RPMI8226 (cell line): ENCODE measurements around the gene OAS2.

Experiments
- DNase-seq: peaks from one replicate; pipeline ENCODE4 v3.0.0-alpha.2; 2015

OAS2 gene

DNA sequence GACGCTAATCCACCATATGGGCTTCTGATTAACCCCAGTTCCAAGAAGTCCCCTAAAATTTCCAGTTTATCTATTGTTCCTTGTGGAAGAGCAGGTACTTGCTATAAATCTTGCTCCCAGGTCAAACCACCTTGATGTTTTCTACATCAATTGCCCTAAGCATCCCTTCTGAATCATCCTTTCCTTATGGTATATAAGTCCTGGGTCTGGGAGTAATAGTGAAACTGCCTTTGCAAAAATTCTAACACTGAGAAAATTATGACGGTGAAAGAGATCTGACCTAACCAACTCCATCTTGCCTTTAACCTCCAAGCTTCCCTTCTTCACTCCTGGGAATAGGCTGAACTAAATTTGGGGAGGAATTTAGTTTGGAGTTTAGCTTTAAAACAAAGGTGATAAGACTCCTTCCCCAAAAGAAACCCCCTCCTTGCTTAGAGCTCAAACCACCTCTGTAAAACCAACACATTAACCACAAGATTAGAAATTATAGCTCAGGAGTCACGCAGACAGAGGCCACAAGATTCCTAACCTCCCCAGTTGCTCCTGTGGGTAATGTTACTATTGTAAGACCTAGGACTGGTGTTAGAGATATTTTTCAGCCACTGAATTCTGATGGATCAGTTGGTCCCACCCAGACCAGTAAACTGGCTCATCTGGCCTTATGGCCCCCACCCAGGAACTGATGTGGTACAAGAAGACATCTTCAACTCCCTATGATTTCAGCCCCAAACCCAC is 44.4 kb downstream of the OAS2 start:
- no peak for DNase-seq

DNA sequence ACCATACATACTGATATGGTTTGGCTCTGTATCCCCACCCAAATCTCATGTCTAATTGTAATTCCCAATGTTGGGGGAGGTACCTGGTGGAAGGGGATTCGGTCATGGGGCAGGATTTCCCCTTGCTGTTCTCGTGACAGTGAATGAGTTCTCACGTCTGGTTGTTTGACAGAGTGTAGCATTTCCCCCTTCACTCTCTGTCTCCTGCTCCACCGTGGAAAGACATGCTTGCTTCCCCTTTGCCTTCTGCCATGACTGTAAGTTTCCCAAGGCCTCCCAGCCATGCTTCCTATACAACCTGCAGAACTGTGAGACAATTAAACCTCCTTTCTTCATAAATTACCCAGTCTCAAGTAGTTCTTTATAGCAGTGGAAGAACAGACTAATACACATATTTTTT is 49.4 kb downstream of the OAS2 start:
- DNase-seq = no peak

DNA sequence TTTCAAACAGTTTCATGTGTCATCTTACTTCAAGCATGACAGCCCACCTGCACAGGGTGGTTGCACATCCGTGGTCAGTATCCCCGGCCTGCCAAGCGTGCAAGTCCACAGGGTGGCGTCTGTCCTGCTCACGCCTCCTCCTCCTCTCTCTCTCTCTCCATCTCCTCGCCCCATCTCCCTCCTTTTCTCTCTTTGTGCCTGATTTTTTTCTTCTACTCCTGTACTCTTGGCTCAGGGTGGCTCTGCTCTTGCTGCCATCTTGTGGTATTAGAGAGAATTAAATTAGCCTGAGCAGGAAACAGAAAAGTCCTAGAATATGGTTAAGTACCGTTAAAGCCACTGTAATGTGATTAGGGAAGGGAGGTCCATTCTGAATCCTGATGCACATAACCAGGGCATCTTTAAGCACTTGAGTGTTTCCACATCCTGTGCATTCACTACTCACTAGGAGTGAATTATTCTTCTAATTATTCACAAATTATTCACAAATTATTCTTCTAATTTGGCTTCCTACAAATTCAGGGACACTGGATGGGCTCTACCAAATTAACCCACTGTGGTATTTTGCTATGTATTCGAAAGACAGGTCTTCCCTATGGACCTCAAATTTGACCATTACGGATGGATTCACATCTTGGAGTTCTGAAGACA is 52.7 kb downstream of the OAS2 start:
- DNase-seq = peak; percentile 54

DNA sequence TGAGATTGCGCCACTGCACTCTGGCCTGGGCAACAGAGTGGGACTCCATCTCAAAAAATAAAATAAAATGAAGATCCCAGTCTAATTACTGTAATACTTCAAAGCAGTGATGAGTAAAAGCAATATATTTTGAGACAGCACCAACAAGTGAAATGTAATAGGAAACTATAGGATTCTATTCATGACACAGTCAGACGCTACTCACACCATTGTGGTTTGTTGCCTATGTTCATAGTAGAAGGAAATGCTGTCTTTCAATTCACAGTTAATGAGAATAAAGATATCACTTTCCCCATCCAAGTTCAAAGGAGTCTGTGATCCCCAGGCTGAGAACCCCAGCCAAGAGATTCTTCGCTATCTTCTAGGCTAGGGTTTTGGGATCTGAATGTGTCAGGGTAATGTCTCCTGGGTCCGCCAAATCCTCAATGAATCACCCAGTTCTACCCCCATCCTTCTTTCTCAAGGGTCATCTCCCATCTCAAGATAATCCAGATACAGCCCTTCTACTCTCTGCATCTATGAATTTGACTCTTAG is 61.7 kb downstream of the OAS2 start:
- no peak for DNase-seq

DNA sequence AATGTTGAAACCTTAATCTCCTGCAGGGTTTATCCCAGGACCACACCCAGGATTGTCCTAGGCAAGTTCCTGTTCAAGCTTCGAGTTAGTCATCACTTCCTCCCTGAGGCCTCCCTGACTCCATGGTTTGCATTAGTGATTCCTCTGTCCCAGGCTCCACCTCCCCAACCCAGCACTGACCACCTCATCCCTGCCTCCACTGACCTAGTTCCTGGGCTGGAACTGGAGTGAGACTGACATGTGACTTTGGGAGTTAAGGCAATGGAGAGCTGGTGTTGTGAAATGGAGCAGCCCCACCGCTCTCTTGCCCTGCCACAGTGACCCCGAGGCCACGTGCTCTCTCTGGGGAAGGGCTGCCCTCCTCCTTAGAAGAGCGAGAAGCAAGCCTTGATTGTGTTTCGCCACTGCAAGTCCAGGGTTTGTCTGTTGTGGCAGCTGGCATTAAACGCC is 62.4 kb downstream of the OAS2 start:
- DNase-seq = no peak

DNA sequence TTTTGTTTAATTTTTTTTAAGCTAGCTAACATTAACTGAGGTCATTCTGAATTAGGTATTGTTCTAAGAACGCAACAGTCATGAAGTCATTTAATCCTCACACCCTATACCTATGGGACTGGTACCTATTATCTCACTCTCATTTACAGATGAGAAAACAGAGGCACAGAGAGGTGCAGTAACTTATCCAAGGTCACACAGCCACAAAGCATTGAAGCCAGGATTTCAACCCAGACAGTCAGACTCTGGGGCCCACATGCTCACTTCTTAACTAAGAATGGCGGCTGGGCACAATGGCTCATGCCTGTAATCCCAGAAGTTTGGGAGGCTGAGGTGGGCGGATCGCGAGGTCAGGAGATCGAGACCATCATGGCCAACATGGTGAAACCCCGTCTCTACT is 63.2 kb downstream of the OAS2 start:
- DNase-seq = no peak

DNA sequence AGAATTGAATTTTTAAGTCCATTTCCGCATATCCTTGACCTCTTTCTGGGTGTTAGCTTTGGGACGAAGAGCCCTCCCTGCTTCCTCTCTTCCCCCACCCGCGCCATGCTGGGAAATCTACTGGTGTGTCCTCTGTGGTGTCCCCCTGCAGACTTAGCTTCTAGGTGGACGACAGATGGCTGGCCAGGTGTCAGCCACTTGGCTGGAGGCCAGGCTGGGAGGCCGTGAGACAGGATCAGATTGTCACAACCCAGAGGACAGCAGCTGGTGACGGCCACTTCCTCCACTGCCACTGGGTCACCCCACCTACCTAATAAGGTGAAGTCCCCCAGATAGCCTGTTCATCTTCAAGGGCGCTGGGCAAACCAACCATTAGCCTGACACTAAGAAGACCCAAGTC is 64.9 kb downstream of the OAS2 start:
- DNase-seq = no peak

DNA sequence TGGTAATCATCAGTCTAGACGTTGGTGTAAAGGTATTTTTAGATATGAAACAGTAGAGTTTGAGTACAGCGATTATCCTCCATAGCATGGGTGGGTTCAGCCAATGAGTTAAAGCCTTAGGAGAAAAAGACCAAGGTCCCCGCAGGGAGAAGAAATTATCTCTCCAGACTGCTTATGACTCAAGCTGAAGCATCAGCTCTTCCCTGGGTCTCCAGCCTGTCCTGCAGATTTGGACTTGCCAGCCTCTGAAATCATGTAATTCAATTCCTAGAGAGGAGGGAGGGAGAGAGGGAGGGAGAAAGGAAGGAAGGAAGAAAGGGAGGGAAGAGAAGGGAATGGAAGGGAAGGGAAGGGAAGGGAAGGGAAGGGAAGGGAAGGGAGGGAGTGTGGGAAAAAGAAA is 66.2 kb downstream of the OAS2 start:
- DNase-seq = no peak

DNA sequence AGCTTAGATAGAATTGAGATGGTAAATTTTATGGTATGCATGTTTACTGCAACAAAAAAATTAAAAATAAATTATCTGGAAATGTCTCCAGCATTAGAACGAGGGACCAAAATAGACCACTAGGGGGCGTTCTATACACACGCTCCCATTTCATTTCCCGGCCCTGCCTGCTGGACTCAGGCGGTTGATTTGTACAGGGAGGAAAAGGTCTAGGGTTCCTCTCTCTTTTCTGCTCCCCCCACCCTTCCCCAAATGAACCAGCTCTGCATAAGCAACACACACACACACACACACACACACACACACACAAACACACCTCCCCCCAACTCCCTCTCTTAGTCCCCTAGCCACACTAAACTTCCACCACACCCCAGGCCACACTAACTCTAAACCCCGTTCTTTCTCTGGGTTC is 70.4 kb downstream of the OAS2 start:
- DNase-seq = peak; percentile 80

DNA sequence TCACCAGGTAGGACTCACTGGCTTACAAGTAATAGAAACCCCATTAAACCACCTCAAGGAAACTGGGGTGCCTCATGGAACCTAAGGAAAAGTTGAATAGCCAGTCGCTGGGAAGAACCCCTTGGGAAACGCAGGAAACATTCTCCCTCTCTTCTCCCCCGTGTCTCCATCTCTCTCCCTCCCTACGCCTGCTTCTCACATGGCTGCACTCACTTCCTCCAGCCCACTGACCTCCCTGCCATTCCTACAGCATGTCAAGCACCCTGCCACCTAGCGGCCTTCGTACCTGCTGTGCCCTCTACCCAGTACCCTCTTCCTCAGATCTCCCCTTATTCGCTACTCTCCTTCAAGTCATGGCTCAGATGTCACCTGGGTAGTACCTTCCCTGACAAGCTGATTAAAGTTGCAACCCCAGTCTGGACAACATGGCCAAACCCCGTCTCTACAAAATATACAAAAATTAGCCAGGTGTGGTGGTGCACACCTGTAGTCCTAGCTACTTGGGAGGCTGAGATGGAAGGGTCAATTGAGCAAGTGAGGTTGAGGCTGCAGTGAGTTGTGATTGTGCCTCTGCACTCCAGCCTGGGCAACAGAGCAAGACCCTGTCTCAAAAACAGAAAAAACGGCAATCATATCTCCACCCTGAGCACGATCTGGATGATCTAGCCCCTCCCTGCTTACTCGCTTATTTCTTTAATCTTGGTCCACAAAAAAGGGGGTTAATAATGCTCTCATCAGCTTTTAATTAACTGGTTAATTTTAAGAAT is 71.8 kb downstream of the OAS2 start:
- DNase-seq = peak; percentile 70

DNA sequence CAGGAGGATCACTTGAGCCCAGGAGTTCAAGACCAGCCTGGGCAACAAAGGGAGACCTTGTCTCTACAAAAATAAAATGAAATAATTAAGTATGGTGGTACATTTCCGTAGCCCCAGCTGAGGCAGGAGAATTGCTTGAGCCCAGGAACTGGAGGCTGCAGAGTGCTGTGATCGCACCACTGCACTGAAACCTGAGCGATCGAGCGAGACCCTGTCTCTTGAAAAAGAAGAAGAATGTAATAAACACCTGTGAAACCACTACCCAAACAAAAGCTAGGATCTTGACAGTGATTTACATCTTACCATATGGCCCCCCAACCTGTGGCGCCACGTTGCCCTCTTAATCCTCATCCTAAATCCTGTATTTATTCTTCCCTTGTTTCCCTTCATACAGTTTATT is 72.5 kb downstream of the OAS2 start:
- DNase-seq = no peak

DNA sequence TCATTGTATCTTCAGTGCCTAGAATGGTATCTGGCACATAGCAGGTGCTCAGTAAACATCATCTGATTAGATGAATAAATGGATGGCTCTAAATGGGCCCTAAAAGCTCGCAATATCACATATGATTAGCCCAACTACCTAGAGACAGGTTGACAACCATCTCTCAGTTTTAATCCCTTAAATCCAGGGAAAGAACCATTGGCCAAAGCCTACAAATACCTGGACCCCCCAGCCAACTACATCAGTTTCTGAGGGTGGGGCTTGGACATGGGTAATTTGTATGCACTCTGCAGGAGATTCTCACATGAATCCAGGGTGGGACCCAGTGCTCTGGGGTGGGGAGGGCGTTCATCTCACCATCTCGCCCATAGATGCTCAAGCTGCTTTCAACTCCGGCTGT is 73.4 kb downstream of the OAS2 start:
- no peak for DNase-seq

DNA sequence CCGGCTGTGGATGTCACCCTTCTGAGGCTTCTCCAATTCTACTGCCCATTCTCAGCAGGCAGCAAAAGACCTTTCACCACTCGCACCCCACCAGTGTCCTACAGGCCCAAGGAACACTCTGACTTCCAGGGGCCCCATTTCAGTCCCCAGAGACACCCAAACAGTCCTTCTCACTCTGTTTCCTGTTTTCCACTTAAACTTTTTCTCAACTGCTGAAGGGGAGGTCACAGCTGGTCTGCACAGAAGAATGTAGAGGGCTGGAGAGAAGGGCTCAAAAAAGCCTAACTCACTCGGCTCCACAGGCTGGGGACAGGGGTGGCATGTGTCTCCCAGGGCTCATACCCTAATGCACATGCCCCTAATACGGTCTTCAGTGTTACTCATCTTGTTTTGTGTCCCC is 74.0 kb downstream of the OAS2 start:
- DNase-seq = no peak

DNA sequence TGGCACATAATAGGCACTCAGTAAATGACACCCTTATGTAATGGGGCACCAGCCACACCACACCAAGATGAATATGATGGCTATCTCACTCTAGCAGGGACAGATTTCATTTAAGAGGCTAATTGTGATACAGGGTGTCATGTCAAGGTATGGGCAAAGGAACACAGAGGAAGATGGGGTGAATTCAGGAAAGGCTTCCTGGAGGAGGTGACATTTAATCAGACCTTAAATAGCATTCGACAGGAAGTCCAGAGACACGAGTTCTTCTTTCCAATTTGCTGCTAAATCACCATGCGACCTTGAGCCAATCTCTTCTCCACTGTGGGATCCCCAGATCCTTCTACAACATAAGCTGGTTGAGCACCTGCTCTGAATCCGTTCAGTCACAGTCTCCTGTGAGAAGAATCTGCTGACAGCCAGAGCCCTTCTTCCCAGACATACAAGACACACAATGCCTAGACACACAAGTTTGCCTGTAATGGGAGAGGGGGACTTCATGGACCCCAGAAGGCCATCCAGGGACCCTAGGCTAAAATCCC is 76.7 kb downstream of the OAS2 start:
- DNase-seq = no peak

DNA sequence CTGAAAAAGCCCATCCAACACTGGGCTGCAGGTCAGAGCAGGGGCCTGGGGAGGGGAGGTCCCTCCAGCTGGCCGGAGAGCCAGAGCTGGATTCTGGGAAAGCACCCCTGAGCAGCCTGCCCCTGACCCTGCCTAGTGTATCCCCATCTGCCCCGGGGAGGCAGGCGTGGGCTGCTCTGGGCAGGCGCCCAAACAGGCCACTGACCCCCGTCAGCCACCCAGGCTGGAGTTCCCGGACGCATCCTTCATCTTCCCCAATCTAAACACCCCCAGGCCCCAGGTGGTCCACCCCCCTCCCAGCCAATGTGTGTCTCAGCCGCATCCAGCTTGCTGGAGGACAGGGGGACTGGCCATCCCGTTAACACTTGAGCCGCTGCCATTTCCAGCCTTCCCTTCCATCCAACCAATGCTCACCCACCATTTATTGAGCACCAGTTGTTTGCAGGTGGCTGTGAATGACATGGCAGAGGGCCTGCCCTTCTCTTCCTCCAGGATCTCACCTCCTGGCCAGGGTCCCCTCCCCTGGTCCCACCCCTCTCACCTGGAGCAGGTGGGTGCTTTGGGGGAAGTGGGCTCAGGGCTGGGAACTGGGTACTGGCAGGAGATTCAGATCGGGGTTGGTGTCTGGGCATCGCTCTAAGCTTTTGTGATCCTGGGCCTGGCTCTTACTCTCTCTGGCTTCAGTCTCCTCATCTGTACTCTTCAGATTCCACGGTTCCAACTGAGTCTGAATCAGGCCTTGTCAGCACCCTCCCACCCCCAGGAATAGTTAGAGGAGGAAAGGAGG is 77.5 kb downstream of the OAS2 start:
- no peak for DNase-seq

DNA sequence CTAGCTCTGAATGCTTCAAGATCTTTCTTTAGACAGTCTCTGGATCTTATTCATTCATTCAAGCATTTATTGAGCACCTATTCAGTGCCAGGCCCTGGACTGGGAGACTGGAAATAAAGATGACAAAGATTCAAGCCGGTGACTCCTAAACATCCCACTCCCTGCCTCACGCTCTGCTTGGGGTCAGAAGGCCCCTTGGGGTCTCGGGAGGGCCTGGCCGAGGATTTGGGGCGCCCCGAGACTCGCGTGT is 78.0 kb downstream of the OAS2 start:
- DNase-seq = no peak

DNA sequence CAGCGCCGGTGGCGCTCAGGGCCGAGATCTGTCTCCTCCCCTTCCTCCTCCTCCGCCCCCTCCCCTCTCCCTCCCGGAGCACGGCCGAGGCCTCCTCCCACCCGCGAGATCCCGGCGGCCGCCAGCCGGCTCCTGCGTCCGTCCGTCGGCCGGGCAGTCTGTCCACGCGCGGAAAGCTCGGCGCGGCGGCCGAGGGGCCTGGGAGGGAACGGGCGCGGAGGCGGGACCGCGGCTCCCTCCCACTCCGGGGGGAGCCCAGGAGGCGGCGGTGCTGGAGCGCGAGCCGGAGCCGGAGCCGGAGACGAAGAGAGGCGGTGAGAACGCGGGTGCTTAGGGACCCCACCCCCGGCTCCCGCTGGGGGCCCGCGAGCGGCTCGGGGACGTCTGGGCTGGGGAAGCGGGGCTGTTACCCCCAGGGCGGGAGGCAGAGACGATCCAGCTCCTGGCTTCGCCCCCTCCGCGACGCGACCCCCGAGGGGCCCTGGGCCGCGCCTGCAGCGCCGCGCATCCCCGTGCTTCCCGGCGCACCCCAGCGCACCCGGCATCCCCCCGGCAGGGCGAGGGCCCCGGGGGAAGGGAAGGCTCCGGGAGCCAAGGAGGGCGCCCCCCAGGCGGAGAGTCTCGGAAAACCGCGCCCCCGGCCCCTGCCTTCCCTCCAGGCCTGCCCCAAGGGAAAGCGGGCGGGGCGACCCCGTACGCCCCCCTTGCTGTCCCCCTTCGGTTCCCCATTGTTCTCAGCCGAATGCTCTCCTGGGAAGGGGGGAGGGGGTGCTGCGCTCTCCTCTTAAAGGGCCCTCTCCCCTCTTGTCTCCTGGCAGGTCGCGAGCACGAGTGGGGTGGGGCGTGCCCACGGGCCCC is 78.5 kb downstream of the OAS2 start, which contains the start of gene DTX1:
TSS of gene DTX1 (plus strand) at position 100 of the 858 bp plus-strand sequence. CDS start 1,463 bp downstream, outside the sequence.
- no peak for DNase-seq

DNA sequence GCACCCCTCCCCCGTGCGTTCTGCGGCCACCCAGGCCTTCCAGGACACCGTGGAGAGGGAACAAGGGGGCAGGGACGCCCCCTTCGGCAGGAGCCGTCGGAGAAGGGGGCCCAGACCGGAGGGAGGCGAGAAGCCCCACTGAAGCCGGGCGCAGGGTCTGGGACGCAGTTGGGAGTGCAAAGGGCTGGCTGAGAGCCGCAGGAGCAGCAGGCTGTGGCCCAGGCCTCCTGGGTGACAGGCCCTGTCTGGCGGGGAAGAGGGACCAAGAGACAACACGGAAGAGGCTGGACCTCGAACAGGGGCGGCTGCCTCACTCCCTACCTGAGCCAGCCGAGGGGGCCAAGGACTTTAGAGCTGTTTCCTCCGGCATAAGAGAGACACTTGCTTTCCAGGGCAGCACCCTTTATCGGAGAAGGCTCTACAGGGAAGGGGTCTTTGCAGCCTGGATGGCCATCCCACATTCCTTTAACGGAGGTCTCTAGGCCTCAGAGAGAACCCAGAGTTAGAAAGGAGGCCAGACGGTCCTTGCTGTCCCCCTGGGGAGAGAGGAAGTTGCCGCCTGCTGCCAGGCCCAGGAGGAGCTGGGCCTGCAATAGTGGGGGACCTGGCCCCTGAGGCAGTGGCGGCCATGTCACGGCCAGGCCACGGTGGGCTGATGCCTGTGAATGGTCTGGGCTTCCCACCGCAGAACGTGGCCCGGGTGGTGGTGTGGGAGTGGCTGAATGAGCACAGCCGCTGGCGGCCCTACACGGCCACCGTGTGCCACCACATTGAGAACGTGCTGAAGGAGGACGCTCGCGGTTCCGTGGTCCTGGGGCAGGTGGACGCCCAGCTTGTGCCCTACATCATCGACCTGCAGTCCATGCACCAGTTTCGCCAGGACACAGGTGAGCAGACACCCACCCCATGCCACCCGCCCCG is 79.5 kb downstream of the OAS2 start:
- no peak for DNase-seq

DNA sequence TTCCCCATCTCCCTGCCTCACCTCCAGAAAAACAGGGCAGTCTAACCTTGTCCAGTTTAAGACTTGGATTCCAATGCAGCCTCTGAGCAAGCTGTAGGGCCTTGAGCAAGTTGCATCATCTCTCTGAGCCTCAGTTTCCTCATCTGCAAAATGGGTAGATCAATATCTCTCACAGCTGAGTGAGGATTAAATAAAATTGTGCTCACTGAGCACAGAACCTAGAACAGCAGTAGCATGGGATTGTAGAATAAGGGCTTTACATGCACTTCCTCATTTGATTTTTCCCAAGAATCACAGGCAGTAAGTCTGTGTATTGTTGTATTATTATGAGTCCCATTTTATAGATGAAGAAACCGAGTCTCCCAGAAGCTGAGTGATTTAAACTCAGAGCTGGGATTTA is 80.2 kb downstream of the OAS2 start:
- no peak for DNase-seq

DNA sequence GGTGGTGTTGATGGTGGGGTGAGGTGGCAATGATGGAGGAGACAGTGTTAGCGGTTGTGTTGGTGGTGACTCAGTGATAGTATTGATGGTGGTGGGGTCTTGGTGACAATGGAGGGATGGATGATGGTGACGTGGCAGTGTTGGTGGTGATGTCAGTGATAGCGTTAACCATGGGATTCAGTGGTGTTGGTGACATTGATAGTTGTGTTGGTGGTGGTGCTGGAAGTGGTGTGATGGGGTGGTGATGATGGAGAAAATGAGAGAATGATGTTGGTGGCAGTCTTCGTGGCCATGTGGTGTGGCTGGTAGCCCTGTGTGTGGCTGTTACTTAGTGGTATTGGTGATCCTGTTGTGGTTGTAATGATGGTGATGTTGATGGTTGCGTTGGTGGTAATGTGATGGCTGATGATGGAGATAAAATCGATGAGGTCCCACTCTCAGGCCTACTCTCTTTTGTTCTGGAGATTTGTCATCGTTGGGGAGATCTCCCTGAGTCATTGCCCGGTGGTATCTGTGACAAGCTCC is 80.8 kb downstream of the OAS2 start:
- no peak for DNase-seq
